ENCODE data around the gene SGCA.

The SGCA gene

DNA sequence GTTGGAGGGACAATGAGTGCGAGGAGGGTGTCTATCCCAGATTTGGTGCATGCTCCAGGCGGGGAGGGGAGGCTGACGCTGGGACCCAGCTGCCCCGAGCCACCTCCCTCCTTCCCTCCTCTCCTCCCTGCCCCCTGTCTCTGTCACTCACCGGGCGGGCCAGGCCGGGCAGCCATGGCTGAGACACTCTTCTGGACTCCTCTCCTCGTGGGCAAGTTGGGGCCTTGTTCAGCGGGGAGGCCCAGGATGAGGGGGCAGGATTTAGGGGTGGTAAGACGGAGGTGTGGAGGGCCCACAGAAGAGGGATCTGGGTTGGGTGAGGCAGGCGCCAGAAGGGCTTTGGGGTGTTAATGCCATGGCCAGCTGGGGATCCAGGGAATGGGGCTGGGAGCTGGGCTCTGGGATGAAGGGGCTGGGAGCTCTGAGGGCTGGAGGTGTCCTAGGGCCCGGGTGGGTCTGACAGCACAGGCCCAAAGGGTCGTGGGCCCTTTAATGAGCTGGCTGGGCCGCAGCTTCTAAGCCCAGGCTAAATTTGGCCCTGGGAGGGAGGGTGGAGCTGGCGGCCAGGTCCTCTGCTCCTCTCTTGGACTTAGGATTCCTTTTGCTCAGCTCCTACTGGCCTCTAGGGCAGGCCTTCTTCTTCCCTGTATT is at the start of gene SGCA:
Gene SGCA, plus strand, starts transcription at position 139 of the 651 bp plus-strand sequence. Its CDS starts 36 bp downstream, at position 175.
- no peak for DNase-seq

- DNase-seq: peak; percentile 54
These were observed 48.4 kb upstream of the SGCA start for GRCh38 chr17:50117202-50118051.

- DNase-seq: no peak
These were observed 47.6 kb upstream of the SGCA start for GRCh38 chr17:50118076-50118827.

GRCh38 chr17:50118828-50119218 is 47.0 kb upstream of the SGCA start:
- no peak for DNase-seq

DNA sequence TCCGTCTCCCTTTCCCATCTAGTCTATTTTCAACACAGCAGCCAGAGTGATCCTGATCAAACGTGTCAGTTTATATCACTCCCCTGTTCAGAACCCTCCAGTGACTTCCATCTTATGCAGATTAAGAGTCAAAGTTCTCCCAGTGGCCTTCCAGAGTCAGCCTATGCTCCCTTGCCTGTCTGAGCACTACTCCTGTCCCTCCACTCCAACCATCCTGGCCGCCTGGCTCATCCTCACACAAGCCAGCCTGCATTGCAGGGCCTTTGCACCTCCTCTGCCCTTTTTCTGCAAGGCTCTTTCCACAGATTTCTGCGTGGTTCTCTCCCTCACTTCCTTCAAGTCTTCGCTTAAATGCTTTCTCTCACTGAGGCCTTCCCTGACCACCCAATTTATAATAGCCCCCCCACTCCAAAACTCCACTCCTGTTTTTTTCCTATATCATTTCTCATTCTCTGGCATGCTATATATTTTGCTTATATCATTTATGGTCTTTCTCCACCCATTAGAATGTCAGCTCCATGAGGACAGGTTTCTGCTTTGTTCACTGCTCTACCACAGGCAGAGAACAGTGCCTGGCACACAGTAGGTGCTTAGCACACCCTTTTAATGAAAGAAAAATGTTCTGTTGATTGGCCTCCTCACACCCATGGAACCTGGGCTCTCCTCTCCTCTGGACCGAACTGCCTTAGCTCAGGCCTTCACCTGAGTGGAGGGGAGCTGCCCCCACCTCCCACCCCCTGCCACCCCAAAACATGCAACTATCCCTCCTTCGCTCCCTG is 45.1 kb upstream of the SGCA start:
- DNase-seq: no peak

- DNase-seq: no peak
These were observed 42.9 kb upstream of the SGCA start for GRCh38 chr17:50122945-50123344.

DNA sequence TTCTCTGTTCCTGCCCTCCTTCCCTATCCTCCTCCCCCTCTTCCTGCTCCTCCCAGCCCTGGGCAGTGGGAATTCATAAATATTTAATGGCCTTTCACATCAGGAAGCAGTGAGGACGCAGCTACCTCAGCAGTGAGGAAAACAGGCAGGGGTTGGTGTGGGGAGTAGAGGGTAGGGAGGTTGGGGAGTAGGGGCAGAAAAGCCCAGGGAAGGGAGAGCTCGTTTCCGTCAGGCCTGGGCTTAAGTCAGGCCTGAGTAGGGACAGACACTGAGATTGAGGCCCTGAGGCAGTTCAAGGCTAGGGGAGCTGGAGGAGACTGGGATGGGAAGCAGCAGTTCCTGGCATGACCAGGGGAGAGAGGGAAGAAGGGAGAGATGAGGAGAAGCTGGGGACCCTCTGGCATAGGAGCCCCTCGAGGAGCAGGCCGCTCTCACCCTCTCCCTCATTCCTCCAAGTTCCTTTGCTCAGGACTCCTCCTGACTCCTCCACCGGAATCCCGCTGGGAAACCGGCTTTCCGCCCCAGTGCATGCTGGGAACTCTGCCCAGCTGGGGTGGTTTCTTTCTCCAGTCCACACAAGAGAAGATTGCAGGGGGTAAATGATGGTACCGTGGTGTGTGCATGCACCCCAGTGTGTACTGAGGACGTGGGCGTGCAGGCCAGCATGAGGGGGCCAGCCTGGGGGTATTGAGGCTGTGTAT is 42.0 kb upstream of the SGCA start:
- DNase-seq: no peak

- DNase-seq: no peak
These were observed 40.3 kb upstream of the SGCA start for GRCh38 chr17:50125420-50125997.

DNA sequence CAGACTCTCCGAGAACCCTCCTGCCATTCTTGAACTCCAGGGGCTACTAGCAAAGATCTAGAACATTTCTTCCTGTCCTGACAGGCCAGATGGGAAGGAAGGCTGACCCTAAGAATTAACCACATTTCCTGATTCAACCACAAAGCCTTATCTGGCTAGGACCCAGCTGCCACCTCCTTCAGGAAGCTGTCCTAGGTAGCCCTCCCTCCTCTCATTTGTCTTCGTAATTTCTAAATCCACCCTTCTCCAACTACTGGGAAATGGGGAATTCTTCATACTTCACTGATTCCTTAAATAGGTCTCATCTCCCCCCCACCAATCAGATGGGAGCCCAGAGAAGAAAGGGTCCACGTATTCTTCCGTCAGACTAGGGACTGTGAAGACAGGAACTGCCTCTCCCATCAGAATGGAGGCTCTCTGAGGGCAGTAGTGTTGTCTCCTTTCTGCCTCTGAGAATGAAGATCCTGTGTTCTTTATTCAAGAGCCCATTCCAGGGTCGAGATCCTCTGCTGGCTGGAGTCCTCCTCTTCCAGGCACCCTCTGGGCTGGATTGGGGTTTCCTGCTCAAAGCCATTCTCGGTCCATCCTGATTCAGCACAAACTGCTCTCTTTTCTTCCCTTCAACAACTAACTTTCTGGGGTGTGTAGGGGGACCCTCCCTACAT is 38.0 kb upstream of the SGCA start:
- DNase-seq: no peak

GRCh38 chr17:50128441-50129352 is 37.1 kb upstream of the SGCA start:
- no peak for DNase-seq

DNA sequence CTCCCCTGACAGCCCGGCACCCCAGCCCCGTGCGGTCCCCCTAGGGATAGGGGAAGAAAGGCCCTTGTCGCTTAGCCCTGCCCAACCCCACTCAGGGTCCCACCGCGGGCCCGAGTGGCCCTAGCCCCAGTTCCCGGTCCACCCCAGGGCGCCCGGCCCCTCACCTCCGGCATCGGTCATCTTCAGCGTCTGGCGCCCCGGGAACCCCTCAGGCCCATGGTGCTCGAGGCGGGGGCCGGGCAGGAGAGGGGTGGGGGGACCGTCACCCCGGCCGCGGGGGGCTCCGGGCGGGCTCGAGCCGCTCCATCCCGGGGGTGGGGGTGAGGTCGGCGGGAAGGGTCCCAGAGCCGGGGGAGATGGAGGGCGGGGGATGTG is 36.5 kb upstream of the SGCA start:
- DNase-seq: no peak

DNA sequence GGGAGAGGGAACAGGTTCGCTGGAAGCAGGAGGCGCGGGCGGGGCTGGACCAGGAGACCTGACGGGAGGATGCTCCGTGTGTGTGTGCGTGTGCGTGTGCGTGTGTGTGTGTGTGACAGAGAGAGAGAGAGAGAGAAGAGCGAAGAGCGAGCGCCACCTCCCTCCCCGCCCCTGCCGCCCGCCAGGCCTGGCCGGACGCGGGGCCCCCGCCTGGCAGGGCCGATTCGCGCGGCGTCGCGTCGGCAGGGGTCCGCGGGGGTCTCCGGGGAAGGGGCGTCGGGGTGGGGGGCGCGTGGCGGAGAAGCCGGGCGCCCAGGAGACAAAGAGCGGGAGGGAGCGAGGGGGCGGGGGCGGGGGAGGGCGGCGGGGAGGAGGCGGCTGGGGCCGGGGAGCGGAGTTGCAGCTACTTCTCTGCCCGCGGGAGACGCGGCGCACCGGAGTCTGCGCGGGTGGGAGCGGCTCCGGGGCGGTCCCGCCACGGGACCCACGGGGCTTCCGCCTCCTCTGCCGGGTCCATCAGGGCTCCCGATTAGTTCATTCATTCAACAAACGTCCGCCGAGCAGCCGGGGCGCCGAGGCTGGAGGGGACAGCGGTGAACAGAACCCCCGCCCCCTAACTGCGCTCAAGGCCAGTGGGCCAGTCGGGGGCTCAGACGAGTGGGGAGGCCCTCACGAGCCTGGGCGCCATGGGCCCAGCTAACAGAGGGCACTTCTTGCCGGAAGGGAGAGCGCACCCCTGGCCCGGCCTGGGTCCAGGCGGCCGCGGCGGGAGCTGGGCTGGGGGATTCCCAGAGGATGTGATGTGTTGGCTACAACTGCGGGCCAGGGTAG is 35.9 kb upstream of the SGCA start, which contains the start of gene SAMD14:
Gene SAMD14, minus strand, starts transcription at position 433 of the 831 bp plus-strand sequence. CDS start 5,201 bp downstream, outside the sequence.
- DNase-seq: no peak

DNA sequence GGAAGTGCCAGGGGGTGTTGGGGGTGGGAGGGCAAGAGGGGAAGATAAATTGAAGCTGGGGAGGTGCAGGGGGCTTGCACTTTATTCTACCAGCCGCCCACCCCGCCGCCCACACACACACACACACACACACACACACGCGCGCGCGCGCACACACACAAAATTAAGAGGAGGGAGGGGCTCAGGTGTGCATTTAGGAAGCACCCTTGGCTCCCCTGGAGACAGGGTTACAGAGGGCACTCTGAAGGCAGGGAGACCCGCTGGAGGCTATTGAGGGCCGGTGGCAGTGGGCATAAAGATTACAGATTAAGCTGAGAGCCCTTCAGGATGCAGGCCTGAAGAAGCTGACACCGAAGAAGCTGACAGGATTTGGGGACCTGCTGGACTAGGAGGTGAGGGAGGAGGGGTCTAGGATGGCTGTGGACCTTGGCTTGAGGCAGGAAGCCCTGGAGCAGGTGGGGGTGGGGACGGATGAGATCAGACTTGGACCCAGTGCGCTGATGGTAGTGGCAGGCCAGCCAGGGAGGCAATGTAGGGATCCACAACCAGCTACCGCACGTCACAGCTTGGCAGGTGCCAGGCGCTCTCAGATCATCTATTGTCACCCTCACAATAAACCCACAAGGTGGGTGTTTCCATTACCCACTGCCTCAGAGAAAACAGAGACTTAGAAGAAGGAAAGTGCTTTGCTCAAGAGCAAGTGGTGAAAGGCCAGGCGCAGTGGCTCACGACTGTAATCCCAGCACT is 35.1 kb upstream of the SGCA start:
- no peak for DNase-seq

- DNase-seq: no peak
These were observed 33.6 kb upstream of the SGCA start for GRCh38 chr17:50132104-50132794.

DNA sequence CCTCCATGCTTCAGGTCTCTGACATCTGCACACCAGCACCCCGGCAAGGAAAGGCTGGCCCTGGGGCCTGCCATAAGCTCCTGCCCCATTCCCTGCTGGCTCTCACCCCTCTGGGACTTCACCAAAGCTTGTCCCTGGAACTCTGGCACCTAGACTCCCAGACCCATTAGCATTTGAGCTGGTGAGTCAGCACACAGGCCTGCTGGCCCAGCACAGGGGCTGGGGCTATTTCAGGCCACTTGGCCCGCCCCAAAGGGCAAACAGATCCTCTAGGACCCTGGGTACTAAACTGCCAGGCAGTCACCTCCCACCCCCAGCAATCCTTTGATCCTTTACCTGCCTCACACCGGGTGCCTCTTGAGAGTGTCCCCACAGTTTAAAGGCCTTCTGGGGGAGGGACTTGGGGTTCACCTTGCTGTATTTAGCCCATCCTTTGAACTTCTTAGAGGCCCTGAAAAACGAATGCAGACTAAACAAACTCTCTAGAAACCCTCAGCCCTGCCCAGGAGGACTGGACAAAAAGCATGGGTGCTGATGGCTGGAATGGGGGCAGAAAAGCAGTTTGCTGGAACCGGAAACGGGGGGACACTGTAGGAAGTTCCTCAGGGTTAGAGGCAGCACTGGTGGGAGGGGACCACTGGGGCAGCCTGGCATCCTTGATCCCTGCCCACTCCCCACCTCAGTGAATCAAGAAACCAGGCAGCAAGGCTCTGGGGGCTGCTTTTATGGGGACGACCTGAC is 32.6 kb upstream of the SGCA start:
- no peak for DNase-seq

- no peak for DNase-seq
These were observed 32.1 kb upstream of the SGCA start for GRCh38 chr17:50133769-50134099.
